ENCODE measurements around the gene TRIP11.

TRIP11 gene

DNA sequence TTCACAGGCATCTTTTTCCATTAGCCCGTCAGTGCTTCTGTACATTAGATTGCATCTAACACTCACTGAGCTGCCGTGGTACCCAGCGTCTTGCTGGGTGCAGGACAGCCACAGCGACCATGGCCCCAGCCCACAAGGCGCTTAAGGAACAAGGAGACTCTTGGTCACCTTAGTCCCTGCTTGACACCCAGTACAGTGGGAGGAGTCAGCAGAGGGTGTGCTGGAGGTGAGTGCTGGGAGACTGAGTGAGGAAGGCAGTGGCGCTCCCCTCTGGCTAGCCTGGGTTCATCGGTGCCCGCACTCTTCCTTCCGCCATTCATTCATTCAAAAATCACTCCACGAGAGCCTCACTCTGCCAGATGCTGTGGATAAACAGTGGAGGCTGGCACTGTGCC lies 114.1 kb downstream of the TRIP11 start:
- DNase-seq (ENCODE audit: low spot score) = no peak
- no peak for TF ChIP-seq CTCF (IDR thresholded peaks at IDR 0.05; ENCODE audit: extremely low read depth, missing control alignments)

- no peak for DNase-seq (ENCODE audit: low spot score)
- TF ChIP-seq CTCF (IDR thresholded peaks at IDR 0.05; ENCODE audit: extremely low read depth, missing control alignments) = no peak
These were observed 114.7 kb downstream of the TRIP11 start for GRCh38 chr14:91925001-91925726.

- no peak for TF ChIP-seq CTCF (IDR thresholded peaks at IDR 0.05; ENCODE audit: extremely low read depth, missing control alignments)
These were observed 119.3 kb downstream of the TRIP11 start for GRCh38 chr14:91920526-91920925.

GRCh38 chr14:91919814-91920213 lies 120.0 kb downstream of the TRIP11 start:
- DNase-seq (ENCODE audit: low spot score) = no peak
- no peak for TF ChIP-seq CTCF (IDR thresholded peaks at IDR 0.05; ENCODE audit: extremely low read depth, missing control alignments)

More at GRCh38 chr14:91920526-91920925, 119.3 kb downstream of the TRIP11 start:
- no peak for DNase-seq (ENCODE audit: low spot score)

- DNase-seq (ENCODE audit: low spot score) = no peak
- TF ChIP-seq CTCF (IDR thresholded peaks at IDR 0.05; ENCODE audit: extremely low read depth, missing control alignments) = no peak
These were observed 121.5 kb downstream of the TRIP11 start for GRCh38 chr14:91918186-91918883.

All from GM20000 (cell line).